Loucy (cell line): Measurements from ENCODE around the gene NOS2.

ENCODE experiments used
- H2AFZ ChIP-seq: fragments of 200-600 bp; sonication (generic); 2 replicates; pipeline ENCODE4 v1.6.0; 2016; ENCODE audit warnings: antibody characterized with exemption, mild to moderate bottlenecking, low read length, moderate library complexity
- H3F3A ChIP-seq: fragments of 200-600 bp; 2 replicates; pipeline ENCODE4 v1.6.0; 2016; ENCODE audit warnings: antibody characterized with exemption, low read depth, mild to moderate bottlenecking
- H3K27me3 ChIP-seq: fragments of 200-600 bp; sonication (generic); 2 replicates; pipeline ENCODE4 v1.6.1; 2014; ENCODE audit warnings: low read length, mild to moderate bottlenecking; ENCODE audit not compliant: insufficient read depth, poor library complexity, severe bottlenecking
- H3K36me3 ChIP-seq: fragments of 200-600 bp; sonication (generic); 2 replicates; pipeline ENCODE4 v1.6.1; 2016; ENCODE audit warnings: low read length; ENCODE audit not compliant: insufficient read depth
- H3K4me1 ChIP-seq: fragments of 200-600 bp; sonication (generic); 2 replicates; pipeline ENCODE4 v1.5.1; 2014; ENCODE audit warnings: low read length, mild to moderate bottlenecking; ENCODE audit not compliant: insufficient read depth, poor library complexity, severe bottlenecking
- H3K4me2 ChIP-seq: fragments of 200-600 bp; sonication (generic); 2 replicates; pipeline ENCODE4 v1.6.0; 2014; ENCODE audit warnings: antibody characterized with exemption, low read length, low read depth, mild to moderate bottlenecking; ENCODE audit not compliant: poor library complexity, severe bottlenecking
- H3K4me3 ChIP-seq: fragments of 200-600 bp; sonication (generic); 2 replicates; pipeline ENCODE4 v1.5.1; 2014; ENCODE audit warnings: low read length, mild to moderate bottlenecking, mixed read lengths; ENCODE audit not compliant: poor library complexity, severe bottlenecking
- H3K79me2 ChIP-seq: fragments of 200-600 bp; sonication (generic); 2 replicates; pipeline ENCODE4 v1.6.1; 2014; ENCODE audit warnings: low read length; ENCODE audit not compliant: insufficient read depth
- H3K9ac ChIP-seq: fragments of 200-600 bp; sonication (generic); 2 replicates; pipeline ENCODE4 v1.6.0; 2014; ENCODE audit warnings: mild to moderate bottlenecking, low read depth, low read length, moderate library complexity; ENCODE audit not compliant: poor library complexity, severe bottlenecking
- H3K9me2 ChIP-seq: fragments of 200-600 bp; sonication (generic); replicated peaks from 2 replicates; pipeline ENCODE4 v1.6.1; 2016; ENCODE audit warnings: low read depth, low read length, mixed read lengths
- H3K9me3 ChIP-seq: fragments of 200-600 bp; sonication (generic); 2 replicates; pipeline ENCODE4 v1.6.1; 2014; ENCODE audit warnings: mild to moderate bottlenecking, antibody characterized with exemption, low read length, low read depth; ENCODE audit not compliant: insufficient read depth
- H4K20me1 ChIP-seq: fragments of 200-600 bp; sonication (generic); 2 replicates; pipeline ENCODE4 v1.6.0; 2014; ENCODE audit warnings: antibody characterized with exemption, low read length, mild to moderate bottlenecking; ENCODE audit not compliant: insufficient read depth, poor library complexity, severe bottlenecking
- CTCF ChIP-seq: fragments of 200-600 bp; sonication (generic); conservative IDR thresholded peaks from 2 replicates; pipeline ENCODE4 v1.5.1; 2014; ENCODE audit warnings: mild to moderate bottlenecking, antibody characterized with exemption, low read length
- EZH2phosphoT487 ChIP-seq: fragments of 200-600 bp; IDR thresholded peaks from 2 replicates; pipeline ENCODE4 v1.6.1; 2018; ENCODE audit warnings: antibody characterized with exemption, mild to moderate bottlenecking, moderate library complexity, borderline replicate concordance

The NOS2 gene

GRCh38 chr17:27802962-27803680 is 2.8 kb upstream of the NOS2 start:
- H3K4me3 ChIP-seq: no peak overlapping the region
- H3K27me3 ChIP-seq: no peaks in the 10 kb centered on the region
- TF ChIP-seq EZH2phosphoT487 (no peak), CTCF (no peak)
- H3K9me2 ChIP-seq: no peaks in the 10 kb centered on the region
- no peaks in the 10 kb centered on the region for H3K9me3 ChIP-seq
- H2AFZ ChIP-seq: no peak overlapping the region
- no peak overlapping the region for H3K4me2 ChIP-seq
- no peaks in the 10 kb centered on the region for H3K36me3 ChIP-seq
- H3K79me2 ChIP-seq: no peaks in the 10 kb centered on the region
- H3K4me1 ChIP-seq: peaks cover 14% of the 10 kb centered on the region
- H3F3A ChIP-seq: no peaks in the 10 kb centered on the region
- no peak overlapping the region for H3K9ac ChIP-seq
- H4K20me1 ChIP-seq: no peaks in the 10 kb centered on the region

- peaks cover 7% of the 10 kb centered on the region for H3K4me1 ChIP-seq
- no peaks in the 10 kb centered on the region for H3F3A ChIP-seq
- H3K4me2 ChIP-seq: no peak overlapping the region
- no peak for TF ChIP-seq EZH2phosphoT487
- no peak for TF ChIP-seq CTCF
- H3K9ac ChIP-seq: no peak overlapping the region
- H3K9me3 ChIP-seq: no peaks in the 10 kb centered on the region
- H3K36me3 ChIP-seq: no peaks in the 10 kb centered on the region
- no peaks in the 10 kb centered on the region for H3K27me3 ChIP-seq
- no peak overlapping the region for H3K4me3 ChIP-seq
- H3K9me2 ChIP-seq: no peaks in the 10 kb centered on the region
- no peaks in the 10 kb centered on the region for H3K79me2 ChIP-seq
- no peak overlapping the region for H2AFZ ChIP-seq
- no peaks in the 10 kb centered on the region for H4K20me1 ChIP-seq
These were observed 1.7 kb upstream of the NOS2 start for GRCh38 chr17:27802033-27802432.

GRCh38 chr17:27798376-27798775 is 2.0 kb downstream of the NOS2 start:
- H3K9ac ChIP-seq: no peak overlapping the region
- no peak for TF ChIP-seq CTCF
- no peaks in the 10 kb centered on the region for H3K36me3 ChIP-seq
- no peaks in the 10 kb centered on the region for H3K27me3 ChIP-seq
- no peaks in the 10 kb centered on the region for H3F3A ChIP-seq
- H3K9me2 ChIP-seq: no peaks in the 10 kb centered on the region
- H2AFZ ChIP-seq: no peak overlapping the region
- H3K79me2 ChIP-seq: no peaks in the 10 kb centered on the region
- H3K4me2 ChIP-seq: no peak overlapping the region
- no peaks in the 10 kb centered on the region for H3K4me1 ChIP-seq
- H4K20me1 ChIP-seq: no peaks in the 10 kb centered on the region
- no peaks in the 10 kb centered on the region for H3K9me3 ChIP-seq
- H3K4me3 ChIP-seq: no peak overlapping the region
